ENCODE results near the gene DOCK2.

DNA sequence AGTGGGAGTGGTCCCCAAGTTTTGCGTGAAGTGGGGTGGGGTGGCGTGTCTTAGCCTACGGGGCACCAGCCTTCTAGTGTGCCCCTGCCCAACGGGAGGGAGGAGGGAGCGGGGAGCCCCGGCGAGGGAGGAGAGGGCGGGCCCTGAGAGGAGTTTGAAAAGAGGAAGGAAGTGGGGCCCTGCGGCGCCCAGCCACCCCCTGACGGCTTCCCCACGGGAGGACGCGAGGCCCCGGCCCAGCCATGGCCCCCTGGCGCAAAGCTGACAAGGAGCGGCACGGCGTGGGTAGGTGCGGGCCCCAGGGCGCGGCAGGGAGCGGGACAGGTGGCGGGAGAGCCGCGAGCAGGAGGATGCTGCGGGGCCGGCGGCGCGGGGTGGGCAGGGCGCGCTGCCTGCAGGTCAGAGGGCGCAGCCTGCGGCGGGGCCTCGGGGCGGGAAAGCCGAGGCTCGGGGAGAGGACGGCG is at the start of gene DOCK2:
- TF ChIP-seq, protein P1, sequence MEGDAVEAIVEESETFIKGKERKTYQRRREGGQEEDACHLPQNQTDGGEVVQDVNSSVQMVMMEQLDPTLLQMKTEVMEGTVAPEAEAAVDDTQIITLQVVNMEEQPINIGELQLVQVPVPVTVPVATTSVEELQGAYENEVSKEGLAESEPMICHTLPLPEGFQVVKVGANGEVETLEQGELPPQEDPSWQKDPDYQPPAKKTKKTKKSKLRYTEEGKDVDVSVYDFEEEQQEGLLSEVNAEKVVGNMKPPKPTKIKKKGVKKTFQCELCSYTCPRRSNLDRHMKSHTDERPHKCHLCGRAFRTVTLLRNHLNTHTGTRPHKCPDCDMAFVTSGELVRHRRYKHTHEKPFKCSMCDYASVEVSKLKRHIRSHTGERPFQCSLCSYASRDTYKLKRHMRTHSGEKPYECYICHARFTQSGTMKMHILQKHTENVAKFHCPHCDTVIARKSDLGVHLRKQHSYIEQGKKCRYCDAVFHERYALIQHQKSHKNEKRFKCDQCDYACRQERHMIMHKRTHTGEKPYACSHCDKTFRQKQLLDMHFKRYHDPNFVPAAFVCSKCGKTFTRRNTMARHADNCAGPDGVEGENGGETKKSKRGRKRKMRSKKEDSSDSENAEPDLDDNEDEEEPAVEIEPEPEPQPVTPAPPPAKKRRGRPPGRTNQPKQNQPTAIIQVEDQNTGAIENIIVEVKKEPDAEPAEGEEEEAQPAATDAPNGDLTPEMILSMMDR (IDR thresholded peaks at IDR 0.05 in 4 of 5, conservative IDR thresholded peaks at IDR 0.05 in 1 of 5) = no peak
- TF ChIP-seq POLR2A (IDR thresholded peaks at IDR 0.05) = no peak
